GM12801 (cell line): Measurements from ENCODE around the gene TSHR.

Experiments used
- TF ChIP-seq, protein P1 (sequence below): IDR thresholded peaks from one replicate; pipeline ENCODE4 v1.5.1; 2011; ENCODE audit warnings: control low read depth; ENCODE audit not compliant: insufficient read length; ENCODE audit errors: extremely low read depth

Gene TSHR

DNA sequence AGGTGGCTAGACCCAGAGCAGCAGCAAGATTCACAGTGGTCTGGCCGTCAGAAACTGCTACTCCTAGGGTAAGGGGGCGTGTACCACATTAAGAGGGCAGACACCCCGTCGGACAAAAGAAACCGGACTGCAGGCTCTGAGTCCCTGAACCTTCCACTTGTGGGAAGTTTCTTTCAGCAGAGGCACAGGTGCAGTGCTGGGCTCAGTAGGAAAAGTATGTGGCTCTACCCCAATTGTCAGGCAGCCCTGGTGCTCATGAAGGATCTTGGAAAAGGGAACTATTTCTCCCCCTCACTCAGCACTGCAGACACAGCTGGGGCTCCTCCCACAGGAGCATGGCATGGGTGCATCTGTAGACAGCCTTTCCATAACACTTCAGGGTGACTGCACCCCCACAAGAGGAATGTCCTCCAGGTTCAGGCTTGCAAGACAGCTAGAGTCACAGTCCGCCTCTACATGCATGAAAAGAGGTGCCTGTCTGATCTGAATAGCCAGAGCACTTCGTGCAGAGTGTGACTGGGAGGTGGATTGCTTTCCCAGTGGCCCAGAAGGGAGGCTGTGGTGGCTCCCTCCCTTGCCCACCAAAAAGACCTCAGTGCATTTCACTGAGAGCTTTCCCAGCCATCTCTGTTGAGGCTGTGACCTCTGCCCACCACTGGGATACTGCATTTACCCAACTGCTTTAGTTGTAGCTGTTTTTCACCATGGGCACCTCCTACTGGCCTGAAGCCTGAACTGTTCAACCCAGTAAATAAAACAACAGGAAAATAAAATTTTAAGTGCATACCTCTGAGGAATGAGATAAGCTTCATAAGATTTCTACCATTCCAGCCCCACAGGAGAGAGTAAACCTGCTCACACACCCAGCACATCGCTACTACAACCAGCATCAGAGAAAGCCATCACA lies 28.1 kb upstream of the TSHR start:
- TF ChIP-seq, protein P1, sequence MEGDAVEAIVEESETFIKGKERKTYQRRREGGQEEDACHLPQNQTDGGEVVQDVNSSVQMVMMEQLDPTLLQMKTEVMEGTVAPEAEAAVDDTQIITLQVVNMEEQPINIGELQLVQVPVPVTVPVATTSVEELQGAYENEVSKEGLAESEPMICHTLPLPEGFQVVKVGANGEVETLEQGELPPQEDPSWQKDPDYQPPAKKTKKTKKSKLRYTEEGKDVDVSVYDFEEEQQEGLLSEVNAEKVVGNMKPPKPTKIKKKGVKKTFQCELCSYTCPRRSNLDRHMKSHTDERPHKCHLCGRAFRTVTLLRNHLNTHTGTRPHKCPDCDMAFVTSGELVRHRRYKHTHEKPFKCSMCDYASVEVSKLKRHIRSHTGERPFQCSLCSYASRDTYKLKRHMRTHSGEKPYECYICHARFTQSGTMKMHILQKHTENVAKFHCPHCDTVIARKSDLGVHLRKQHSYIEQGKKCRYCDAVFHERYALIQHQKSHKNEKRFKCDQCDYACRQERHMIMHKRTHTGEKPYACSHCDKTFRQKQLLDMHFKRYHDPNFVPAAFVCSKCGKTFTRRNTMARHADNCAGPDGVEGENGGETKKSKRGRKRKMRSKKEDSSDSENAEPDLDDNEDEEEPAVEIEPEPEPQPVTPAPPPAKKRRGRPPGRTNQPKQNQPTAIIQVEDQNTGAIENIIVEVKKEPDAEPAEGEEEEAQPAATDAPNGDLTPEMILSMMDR: no peak

DNA sequence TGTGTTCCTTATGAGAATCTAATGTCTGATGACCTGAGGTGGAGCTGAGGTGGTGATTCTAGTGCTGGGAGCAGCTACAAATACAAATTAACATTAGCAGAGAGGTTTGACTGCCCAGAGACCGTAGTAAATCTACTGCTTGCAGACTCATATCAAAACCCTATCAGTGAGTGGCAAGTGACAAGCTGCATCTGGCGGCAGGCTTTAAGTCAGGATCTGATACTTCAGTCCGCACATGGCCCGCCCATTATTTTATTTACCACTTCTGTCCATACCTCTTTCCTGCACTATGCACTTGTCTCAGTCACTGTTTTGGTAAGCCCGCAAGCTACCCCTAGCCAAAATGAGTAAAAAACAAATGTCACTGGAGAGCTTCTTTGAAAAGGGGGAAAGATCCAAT lies 25.3 kb upstream of the TSHR start:
- TF ChIP-seq, protein P1: no peak

DNA sequence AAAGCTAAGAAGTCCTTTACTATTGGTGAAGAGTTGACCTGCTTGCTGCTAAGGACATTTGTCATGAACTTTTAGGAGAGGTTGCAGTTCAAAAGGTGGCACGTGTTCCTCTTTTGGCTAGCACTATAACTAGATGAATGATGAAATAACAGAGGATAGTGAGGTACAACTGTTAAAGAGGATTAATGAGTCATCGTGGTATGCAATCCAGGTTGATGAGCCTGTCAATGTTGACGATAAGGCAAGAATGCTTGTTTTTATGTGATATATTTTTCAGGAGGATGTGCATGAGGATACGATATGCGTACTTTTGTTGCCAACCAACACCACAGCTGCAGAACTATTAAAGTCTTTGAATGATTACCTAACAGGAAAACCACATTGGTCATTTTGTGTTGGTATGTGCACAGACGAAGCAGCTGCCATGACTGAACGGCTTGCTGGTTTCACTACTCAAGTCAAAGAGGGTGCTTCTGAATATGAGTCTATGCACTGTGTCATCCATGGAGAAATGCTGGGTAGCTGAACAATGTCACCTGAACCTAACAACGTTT lies 24.5 kb upstream of the TSHR start:
- TF ChIP-seq, protein P1: no peak

DNA sequence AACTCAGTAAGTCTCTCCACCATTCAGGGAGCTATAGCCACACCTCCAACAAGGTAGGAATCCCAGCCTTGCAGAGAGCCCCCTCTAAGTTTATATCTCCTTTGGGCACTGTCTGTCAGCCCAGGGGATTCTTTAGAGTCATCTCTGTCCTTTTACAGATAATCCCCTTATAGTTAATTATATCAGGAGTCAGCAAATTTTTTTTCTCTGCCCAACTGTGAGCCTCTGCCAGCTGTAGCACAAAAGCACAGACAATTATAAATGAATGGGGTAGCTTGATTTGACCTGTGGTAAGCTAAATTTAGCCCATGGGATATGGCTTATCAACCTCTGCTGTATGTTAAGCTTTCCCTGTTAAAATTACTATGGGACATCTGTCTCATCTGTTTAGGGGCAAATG lies 22.1 kb upstream of the TSHR start:
- TF ChIP-seq, protein P1: no peak

DNA sequence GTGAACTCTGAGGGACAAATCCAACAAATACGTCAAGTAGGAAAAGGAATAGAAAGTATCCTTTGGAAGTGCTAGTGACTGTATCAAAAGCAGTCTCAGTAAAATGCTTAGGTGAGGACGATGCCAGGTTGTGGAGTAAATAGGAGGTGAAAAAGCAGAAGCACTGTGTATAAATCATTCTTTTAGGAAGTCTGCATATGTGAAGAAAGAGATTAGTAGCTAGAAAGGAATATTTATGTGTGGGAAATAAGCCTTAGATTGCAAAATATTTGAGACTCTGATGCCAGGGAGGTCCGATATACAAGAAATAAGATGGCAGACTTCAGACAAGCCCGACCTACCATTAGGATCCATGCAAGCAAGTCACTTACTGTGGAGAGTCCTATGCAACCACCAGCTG lies 21.7 kb upstream of the TSHR start:
- TF ChIP-seq, protein P1: no peak

DNA sequence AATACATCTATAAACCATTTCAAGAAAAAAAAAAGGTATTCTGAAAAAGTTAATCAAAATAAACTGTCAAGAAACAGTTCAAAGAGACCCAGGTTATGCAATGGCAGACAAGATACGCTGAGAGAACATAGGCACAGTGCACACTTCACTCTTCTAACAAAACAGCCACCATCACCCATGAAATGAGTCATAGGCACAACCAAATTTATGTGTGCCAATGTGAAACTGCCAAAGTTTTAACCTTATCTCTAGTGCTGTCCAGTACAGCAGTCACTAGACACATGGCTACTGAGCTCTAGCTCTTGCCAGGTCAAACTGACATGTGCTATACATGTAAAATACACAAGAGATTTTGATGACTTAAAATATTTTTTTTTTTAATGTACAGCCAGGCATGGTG lies 15.3 kb upstream of the TSHR start:
- TF ChIP-seq, protein P1: no peak

DNA sequence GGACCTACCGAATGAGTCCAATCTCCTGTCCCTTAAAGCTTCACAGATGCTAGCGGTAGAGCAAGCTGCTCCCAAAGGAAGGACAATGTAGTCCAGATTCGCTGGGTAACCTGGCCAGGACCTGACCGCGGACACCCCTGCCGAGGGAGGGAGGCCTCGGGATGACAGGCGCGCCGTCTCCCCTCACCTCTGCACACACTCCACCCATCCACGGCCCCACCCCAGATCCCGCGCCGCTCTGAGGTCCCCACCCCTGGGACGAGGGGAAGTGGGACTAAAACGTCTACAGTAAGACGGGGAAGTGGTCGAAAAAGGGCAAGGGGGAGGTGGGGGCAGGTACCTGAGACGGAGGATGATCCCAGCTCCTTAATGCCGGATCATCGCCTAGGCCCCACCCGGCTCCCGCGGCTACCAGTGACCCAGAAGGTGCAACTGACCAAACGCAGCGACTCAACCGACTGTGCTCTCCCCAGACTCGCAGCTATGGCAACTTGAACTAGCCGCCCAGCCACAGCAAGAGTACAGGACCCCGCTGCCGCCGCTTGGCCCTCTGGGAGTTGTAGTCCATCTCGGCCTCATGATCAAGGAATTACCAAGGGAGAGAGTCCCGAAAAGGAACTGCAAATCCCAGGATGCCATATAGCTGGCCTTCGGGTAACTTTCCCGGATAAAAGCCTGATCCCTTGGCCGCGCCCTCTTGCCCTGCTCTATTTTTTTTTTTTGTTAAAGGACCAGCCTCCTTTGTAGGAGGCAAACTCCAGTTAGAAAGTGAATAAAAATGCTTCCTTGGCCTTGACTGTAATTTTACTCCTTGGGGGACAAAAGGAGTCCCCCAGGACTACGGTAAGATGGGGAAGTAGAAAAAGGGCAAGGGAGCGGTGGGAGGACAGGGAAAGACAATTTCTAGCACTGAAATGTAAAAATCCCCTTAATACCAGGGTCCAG lies 13.9 kb upstream of the TSHR start, which contains the start of gene CEP128:
CEP128 (minus strand) TSS at position 498 of the 945 bp plus-strand sequence.
- TF ChIP-seq, protein P1: no peak
